Testis (tissue), 2 donors: ENCODE results near the gene SEPTIN6.

Source experiments
- CTCF ChIP-seq, 3 experiments: fragments of 450-650 bp in 2 of 3; fragments of 200-600 bp in 1 of 3; sonication (generic) in 1 of 3; IDR thresholded peaks; one replicate each; pipeline ENCODE4 v1.5.1; 2016 to 2019; ENCODE audit warnings: antibody characterized with exemption in 3 of 3, mild to moderate bottlenecking in 2 of 3, moderate library complexity in 1 of 3
- POLR2A ChIP-seq: fragments of 450-650 bp; IDR thresholded peaks from one replicate; pipeline ENCODE4 v1.6.1; 2017; ENCODE audit warnings: antibody characterized with exemption, mild to moderate bottlenecking, moderate library complexity

- no peak for TF ChIP-seq CTCF (IDR thresholded peaks at IDR 0.05)
- TF ChIP-seq POLR2A, result no peak
Measured at GRCh38 chrX:119694601-119695534, 1.9 kb upstream of the SEPTIN6 start.
